DND-41 (cell line): Measurements from ENCODE around the gene C6orf136.

Source experiments
- EZH2 ChIP-seq: IDR thresholded peaks from 3 replicates; pipeline ENCODE4 v1.6.1; 2012; ENCODE audit warnings: borderline replicate concordance, low read depth, mild to moderate bottlenecking, moderate library complexity, low read length, inconsistent platforms; ENCODE audit not compliant: severe bottlenecking
- TF ChIP-seq, protein P1 (sequence below): IDR thresholded peaks from 2 replicates; pipeline ENCODE4 v1.5.1; 2012; ENCODE audit warnings: borderline replicate concordance, low read length, moderate library complexity, mild to moderate bottlenecking; ENCODE audit not compliant: poor library complexity, severe bottlenecking; ENCODE audit errors: extremely low read depth

DNA sequence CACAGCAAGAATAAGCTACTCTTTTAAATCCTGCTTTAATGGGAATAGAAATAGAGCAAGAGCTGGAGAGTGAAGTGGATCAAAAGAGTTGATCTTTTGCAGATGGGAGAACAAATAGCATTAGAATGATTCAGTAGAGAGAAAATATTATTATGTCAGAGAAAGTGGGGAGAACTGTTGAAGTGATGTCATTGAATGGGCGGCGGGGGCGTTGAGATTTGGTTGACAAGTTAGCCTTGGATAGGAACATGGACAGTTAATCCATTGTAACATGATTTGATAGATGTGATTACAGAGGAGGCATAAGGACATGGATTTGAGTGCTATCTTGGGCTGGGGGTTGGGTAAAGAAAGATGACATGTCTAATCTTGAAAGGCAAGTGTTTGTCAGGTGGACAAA lies 11.1 kb upstream of the C6orf136 start:
- TF ChIP-seq, protein P1, sequence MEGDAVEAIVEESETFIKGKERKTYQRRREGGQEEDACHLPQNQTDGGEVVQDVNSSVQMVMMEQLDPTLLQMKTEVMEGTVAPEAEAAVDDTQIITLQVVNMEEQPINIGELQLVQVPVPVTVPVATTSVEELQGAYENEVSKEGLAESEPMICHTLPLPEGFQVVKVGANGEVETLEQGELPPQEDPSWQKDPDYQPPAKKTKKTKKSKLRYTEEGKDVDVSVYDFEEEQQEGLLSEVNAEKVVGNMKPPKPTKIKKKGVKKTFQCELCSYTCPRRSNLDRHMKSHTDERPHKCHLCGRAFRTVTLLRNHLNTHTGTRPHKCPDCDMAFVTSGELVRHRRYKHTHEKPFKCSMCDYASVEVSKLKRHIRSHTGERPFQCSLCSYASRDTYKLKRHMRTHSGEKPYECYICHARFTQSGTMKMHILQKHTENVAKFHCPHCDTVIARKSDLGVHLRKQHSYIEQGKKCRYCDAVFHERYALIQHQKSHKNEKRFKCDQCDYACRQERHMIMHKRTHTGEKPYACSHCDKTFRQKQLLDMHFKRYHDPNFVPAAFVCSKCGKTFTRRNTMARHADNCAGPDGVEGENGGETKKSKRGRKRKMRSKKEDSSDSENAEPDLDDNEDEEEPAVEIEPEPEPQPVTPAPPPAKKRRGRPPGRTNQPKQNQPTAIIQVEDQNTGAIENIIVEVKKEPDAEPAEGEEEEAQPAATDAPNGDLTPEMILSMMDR: no peak
- no peak for TF ChIP-seq EZH2
